DMS 273 (cell line): ENCODE measurements around the gene SNAP47.

Experiments
- DNase-seq: peaks from one replicate; lab custom pipeline; 2025; ENCODE audit not compliant: unreplicated experiment; lab: John Stamatoyannopoulos, UW

Gene SNAP47

GRCh38 chr1:227748496-227749182 lies 13.4 kb downstream of the SNAP47 start:
- no peak for DNase-seq

- no peak for DNase-seq
Measured at GRCh38 chr1:227749225-227749624, 14.0 kb downstream of the SNAP47 start.

GRCh38 chr1:227749916-227750710 lies 14.9 kb downstream of the SNAP47 start:
- no peak for DNase-seq

- peak; percentile 92 for DNase-seq
Measured at GRCh38 chr1:227753999-227754711, 18.9 kb downstream of the SNAP47 start.

- DNase-seq, result peak; percentile 61
Measured at GRCh38 chr1:227754958-227755357, 19.7 kb downstream of the SNAP47 start.

- DNase-seq, result no peak
Measured at GRCh38 chr1:227756172-227756959, 21.1 kb downstream of the SNAP47 start.

GRCh38 chr1:227757781-227758180 lies 22.5 kb downstream of the SNAP47 start:
- no peak for DNase-seq

- DNase-seq, result no peak
Measured at GRCh38 chr1:227758366-227758765, 23.1 kb downstream of the SNAP47 start.

- DNase-seq, result peak; percentile 96
Measured at GRCh38 chr1:227759341-227760300, 24.4 kb downstream of the SNAP47 start.

GRCh38 chr1:227760377-227760776 lies 25.1 kb downstream of the SNAP47 start:
- no peak for DNase-seq

GRCh38 chr1:227761621-227762230 lies 26.5 kb downstream of the SNAP47 start:
- no peak for DNase-seq

GRCh38 chr1:227762231-227762911 lies 27.1 kb downstream of the SNAP47 start:
- DNase-seq, result peak; percentile 95

- DNase-seq, result no peak
Measured at GRCh38 chr1:227763246-227764018, 28.2 kb downstream of the SNAP47 start.

GRCh38 chr1:227764019-227764391 lies 28.8 kb downstream of the SNAP47 start:
- no peak for DNase-seq

- no peak for DNase-seq
Measured at GRCh38 chr1:227765261-227766014, 30.2 kb downstream of the SNAP47 start.

GRCh38 chr1:227766015-227766634 lies 30.9 kb downstream of the SNAP47 start:
- DNase-seq, result peak; percentile 66
